Keratinocyte (primary cell): Measurements from ENCODE around the gene PIGM.

Experiments
- CTCF ChIP-seq, 3 experiments: IDR thresholded peaks in 1 of 3; conservative IDR thresholded peaks in 1 of 3; optimal IDR thresholded peaks in 1 of 3; 2 replicates in 2 of 3; 3 replicates in 1 of 3; pipeline versions ENCODE3 to v1.5.1; 2011; ENCODE audit warnings: low read length in 3 of 3, mild to moderate bottlenecking in 3 of 3, moderate library complexity in 2 of 3, control low read depth in 1 of 3, inconsistent platforms in 1 of 3; ENCODE audit not compliant: insufficient read depth in 2 of 3; ENCODE audit errors: extremely low read depth in 1 of 3
- EZH2 ChIP-seq: IDR thresholded peaks from one replicate; pipeline ENCODE4 v1.6.1; 2012; ENCODE audit warnings: inconsistent platforms, mild to moderate bottlenecking, low read length, moderate library complexity

GRCh38 chr1:159983681-159984080 is 48.1 kb downstream of the PIGM start:
- TF ChIP-seq CTCF (optimal IDR thresholded peaks at IDR 0.05 in 1 of 3, IDR thresholded peaks at IDR 0.05 in 1 of 3, conservative IDR thresholded peaks at IDR 0.05 in 1 of 3; ENCODE audit: extremely low read depth in 1 of 3, insufficient read depth in 2 of 3, low read length in 3 of 3) (no peak), EZH2 (no peak)
